H4 (cell line): ENCODE measurements around the gene ZNF43. TPM values are rescaled to one million over a fixed set of nuclear protein-coding genes. Genes with fewer than 3 reads are reported as not detected.
"Not testable (repeated sequence)": the region's sequence is repeated elsewhere in the genome, so short reads cannot be mapped to it uniquely, and the experiment has no call there.

Experiments used
- DNase-seq: peaks from one replicate; pipeline ENCODE4 v3.0.0-alpha.2; 2015; ENCODE audit warnings: low spot score
- total RNA-seq: library from RNA; depleted of rRNA; stranded (reverse); fragments of >200 nt; shearing (Covaris generic); gene quantifications from 2 replicates; pipeline ENCODE4 v1.2.3, GENCODE V29; 2014; rRNA removed

ZNF43 gene
- total RNA-seq, 1 experiment from 2014 or later, result 6.2 TPM

- not testable (repeated sequence) for DNase-seq
Measured at GRCh38 chr19:21808400-21809000, 27.5 kb downstream of the ZNF43 start.

GRCh38 chr19:21789466-21790085, 46.4 kb downstream of the ZNF43 start:
- no peak for DNase-seq

- no peak for DNase-seq
Measured at GRCh38 chr19:21786936-21787335, 49.0 kb downstream of the ZNF43 start.

- not testable (repeated sequence) for DNase-seq
Measured at GRCh38 chr19:21775792-21776191, 60.2 kb downstream of the ZNF43 start.

- DNase-seq, result peak; percentile 90
Measured at GRCh38 chr19:21767065-21767800, 68.7 kb downstream of the ZNF43 start, which contains the start of gene ZNF100. ZNF100 (minus strand) TSS chr19:21767579; CDS start chr19:21767429, 150 bp downstream.

- not testable (repeated sequence) for DNase-seq
Measured at GRCh38 chr19:21766705-21767064, 69.3 kb downstream of the ZNF43 start.

GRCh38 chr19:21765151-21765550, 70.8 kb downstream of the ZNF43 start:
- no peak for DNase-seq

GRCh38 chr19:21761547-21761946, 74.4 kb downstream of the ZNF43 start:
- DNase-seq, result not testable (repeated sequence)

- no peak for DNase-seq
Measured at GRCh38 chr19:21758296-21758695, 77.7 kb downstream of the ZNF43 start.

- DNase-seq, result not testable (repeated sequence)
Measured at GRCh38 chr19:21755555-21755954, 80.4 kb downstream of the ZNF43 start.

Other genes starting within 250 kb of the ZNF43 start
- 4.0 and 5.1 TPM in 2 replicates for gene ZNF100, start 68.6 kb downstream of the ZNF43 start, total RNA-seq
- 0.33 and 2.8 TPM in 2 replicates for gene ZNF208, start 174.8 kb upstream of the ZNF43 start, total RNA-seq
- 1.8 and 3.2 TPM in 2 replicates for gene ZNF257, start 216.3 kb upstream of the ZNF43 start, total RNA-seq